ENCODE measurements around the gene UBXN10.
"Not testable (repeated sequence)": the region's sequence is repeated elsewhere in the genome, so short reads cannot be mapped to it uniquely, and the experiment has no call there.

UBXN10 gene

GRCh38 chr1:20200966-20201365 is 15.1 kb downstream of the UBXN10 start:
- DNase-seq (ENCODE audit: low read depth): no peak

DNA sequence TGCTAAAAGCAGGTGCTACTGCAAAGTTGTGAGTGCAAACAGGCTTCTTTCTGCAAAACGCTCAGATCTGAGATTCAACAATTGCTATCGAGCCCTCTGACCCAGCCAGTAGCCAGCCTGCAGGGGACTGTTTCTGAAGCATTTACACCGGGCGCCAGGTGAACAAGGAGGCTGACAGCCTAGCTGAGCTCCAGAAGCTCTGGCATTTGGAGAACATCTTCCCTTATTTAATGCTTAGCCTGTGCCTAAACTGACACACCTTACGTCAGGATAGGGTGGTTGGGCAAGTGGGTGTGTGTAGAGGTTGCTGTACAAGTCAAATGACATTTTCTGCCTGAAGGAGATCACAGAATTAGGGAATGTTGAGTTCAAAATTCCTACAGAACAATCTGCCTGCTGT is 16.3 kb downstream of the UBXN10 start:
- no peak for DNase-seq (ENCODE audit: low read depth)

DNA sequence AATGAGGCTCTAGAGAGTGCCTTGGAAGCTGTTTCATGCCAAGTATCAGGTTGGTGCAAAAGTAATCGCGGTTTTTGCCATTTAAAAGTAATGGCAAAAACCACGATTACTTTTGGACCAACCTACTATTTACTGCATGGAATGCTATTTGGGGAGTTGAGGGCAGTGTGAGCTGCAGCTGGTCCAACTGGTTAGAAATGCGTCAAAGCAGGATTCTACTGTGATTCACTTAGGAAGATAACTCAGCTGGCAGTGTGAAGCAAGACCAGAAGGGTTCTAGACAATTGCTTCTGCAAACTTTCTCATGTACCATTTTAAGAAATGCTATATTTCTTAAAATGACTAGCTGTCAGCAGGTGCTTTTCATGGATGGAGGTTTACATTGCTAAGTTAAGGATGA is 21.6 kb downstream of the UBXN10 start:
- no peak for DNase-seq (ENCODE audit: low read depth)

GRCh38 chr1:20209471-20209870 is 23.6 kb downstream of the UBXN10 start:
- DNase-seq (ENCODE audit: low read depth): no peak

DNA sequence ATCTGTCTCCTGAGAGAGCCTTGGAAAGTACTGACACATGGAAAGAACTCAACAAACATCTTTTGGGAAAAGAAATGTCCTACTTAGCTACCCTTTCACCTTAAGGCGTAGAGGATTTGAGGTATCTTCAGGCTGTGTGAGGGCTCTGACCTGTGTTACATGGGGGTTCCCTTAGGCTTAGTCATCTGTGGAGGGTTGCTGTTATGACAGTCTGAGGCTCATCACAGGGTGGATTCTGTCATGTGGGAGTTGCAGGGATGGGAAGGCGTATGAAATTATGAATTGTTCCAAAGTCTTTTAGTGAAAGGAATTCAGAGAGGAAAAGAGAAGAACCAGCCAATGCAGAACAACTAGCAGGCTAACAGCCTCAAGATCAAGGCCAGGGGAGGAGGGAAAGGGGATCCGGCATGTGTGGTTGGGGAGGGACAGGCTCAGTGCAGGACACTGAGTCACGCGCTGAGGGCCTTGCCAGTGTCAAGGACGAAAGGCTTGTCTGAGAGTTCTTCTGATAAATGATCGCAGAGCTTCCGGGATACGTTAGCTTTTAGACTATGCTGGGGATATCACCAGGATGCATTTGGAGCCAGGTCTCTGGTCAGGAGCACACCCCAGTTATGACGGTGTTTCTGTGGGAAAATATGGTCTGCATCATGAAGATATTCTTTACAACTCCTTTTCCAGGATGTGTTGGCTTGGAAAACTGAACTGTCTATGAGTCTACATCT is 25.0 kb downstream of the UBXN10 start:
- DNase-seq (ENCODE audit: low read depth): no peak

DNA sequence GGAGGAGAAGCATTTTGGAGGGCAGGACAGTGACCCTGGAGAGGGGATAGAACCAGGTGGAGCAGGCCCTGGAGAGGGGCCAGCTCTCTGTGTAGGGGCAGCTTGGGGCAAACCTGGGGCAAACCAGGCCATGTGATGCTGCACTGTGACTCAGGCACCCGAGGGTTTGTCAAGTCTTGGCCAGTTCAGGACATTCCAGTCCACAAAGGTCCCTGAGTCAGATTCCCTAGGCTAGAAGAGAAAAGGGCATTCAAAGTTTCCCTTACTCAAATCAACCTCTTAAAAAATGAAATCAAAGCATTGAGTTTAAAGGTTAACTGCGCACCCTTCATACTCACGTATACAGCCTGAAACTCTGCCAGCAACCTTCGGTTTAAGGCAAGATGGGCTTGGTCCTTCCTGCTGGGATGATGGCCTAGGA is 25.6 kb downstream of the UBXN10 start:
- DNase-seq (ENCODE audit: low read depth): no peak

DNA sequence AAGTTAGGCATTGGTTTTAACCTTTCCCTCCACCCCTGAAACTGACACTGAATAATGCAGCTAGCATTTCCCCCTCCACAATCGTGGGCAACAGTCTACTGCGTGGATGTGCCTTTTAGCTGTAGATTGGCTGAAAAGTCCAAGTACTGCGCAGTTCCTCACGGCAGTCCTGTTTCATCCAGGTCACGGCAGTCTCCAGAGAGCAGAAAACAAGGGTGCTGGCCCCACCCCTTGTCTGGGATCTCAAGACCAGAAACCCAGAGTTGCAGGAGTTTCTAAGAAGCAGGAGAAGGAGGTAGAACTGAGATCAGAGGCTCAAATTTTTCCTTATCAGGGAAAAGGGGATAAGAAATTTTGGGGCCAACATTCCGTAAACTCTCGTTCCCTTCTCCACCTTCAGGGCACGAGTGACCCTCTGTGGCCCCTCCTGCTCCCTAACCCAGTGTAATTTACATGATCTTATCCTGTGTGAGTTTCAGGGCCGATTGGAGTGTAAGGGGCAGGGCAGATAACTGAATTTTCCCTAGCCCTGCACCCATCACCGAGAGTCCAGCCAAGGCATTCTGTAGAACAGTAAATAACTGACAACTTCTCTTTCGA is 26.3 kb downstream of the UBXN10 start:
- no peak for DNase-seq (ENCODE audit: low read depth)

DNA sequence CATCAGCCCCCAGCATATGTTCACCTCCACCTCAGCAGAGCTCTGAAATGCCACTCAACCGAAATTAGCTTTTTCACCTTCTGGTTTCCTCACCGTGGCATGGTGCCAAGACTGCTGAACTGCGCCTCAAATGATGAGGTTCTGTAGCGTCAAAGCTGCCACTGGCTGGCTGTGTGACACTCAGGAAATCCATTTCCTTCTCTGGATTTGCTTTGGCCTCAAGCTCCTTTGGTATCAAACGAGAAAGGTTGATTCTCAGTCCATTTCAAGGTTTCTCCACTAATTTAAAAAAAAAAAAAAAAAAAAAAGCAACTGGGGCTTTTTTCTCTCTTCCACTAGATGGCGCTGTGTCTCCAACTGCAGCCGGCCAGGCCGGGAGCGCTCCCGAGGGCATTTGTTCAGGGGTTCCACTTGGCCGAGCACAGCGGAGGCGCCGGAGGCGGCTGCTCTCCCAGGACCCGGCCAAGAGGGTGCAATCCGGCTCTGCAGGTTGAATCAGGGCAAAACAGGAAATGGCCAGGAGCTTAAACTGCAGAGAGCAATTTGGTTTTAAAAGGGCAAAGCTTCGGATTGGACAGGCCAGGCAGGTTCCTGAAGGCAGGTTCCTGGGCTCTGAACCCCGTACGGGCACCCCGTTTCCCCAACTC is 26.9 kb downstream of the UBXN10 start:
- DNase-seq (ENCODE audit: low read depth): peak; percentile 37

DNA sequence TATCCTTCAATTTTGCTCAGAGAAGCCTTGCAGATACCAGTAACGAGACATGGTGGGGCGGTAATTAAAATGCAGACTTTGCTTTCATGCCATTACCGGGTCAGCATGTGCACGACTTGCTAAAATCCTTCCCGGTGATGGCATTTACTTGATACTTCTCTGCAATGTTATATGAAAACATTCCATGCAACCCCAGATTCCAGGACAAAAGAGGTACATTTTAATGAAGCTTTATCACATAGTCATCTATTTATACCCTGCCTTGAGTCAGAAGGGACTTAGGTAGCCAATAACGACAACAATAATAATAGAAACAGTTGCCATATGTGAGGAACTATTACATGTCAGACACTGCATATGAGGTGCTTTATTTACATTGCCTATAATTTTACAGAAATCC is 29.8 kb downstream of the UBXN10 start:
- no peak for DNase-seq (ENCODE audit: low read depth)

- DNase-seq (ENCODE audit: low read depth): no peak
Measured at GRCh38 chr1:20216574-20216973, 30.7 kb downstream of the UBXN10 start.

DNA sequence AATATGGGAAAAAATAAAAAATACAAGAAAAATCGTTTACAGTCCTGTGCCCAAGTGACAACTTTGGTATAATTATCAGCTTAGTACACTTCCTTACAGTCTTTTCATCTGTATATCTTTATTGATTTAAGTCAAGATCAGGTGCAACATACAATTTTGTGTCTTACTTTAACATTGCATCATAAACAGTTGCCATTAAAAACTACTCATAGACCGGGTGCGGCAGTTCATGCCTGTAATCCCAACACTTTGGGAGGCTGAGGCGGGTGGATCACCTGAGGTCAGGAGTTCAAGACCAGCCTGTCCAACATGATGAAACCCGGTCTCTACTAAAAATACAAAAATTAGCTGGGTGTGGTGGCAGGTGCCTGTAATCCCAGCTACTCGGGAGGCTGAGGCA is 33.2 kb downstream of the UBXN10 start:
- not testable (repeated sequence) for DNase-seq (ENCODE audit: low read depth)

- no peak for DNase-seq (ENCODE audit: low read depth)
Measured at GRCh38 chr1:20220036-20220435, 34.1 kb downstream of the UBXN10 start.

DNA sequence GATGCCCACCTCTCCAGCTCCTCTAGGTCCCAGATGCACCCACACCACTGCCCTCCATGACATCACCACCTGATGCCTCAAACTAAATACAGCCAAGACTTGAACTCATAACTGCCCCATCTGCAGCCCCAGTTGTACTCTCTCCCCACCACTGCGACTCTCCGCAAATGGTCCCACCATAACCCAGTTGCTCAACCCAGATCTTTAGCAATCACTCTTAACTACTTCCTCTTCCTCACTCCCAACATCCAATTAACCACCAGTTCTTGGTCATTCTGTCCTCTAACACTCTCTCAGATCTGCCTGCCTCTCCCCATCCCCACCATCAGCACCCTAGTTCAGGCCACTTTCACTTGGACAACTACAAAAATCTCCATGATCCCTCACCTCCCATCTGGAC is 37.2 kb downstream of the UBXN10 start:
- DNase-seq (ENCODE audit: low read depth): no peak

- DNase-seq (ENCODE audit: low read depth): no peak
Measured at GRCh38 chr1:20223551-20224419, 37.9 kb downstream of the UBXN10 start.

- DNase-seq (ENCODE audit: low read depth): no peak
Measured at GRCh38 chr1:20224546-20224945, 38.6 kb downstream of the UBXN10 start.

GRCh38 chr1:20227704-20228103 is 41.8 kb downstream of the UBXN10 start:
- DNase-seq (ENCODE audit: low read depth): no peak

GRCh38 chr1:20228314-20228825 is 42.5 kb downstream of the UBXN10 start:
- no peak for DNase-seq (ENCODE audit: low read depth)

- DNase-seq (ENCODE audit: low read depth): no peak
Measured at GRCh38 chr1:20229171-20229570, 43.3 kb downstream of the UBXN10 start.

GRCh38 chr1:20232564-20232963 is 46.7 kb downstream of the UBXN10 start:
- not testable (repeated sequence) for DNase-seq (ENCODE audit: low read depth)

- no peak for DNase-seq (ENCODE audit: low read depth)
Measured at GRCh38 chr1:20233394-20233793, 47.5 kb downstream of the UBXN10 start.

- DNase-seq (ENCODE audit: low read depth): no peak
Measured at GRCh38 chr1:20233866-20234265, 48.0 kb downstream of the UBXN10 start.
